HepG2 (cell line): Measurements from ENCODE around the gene OR51D1. TPM values are rescaled to one million over a fixed set of nuclear protein-coding genes. Genes with fewer than 3 reads are reported as not detected.

Experiments
- ATAC-seq: fragments of 200-7000 bp; cut with Tn5 transposase; 3 replicates; pipeline ENCODE4 v1.9.1; 2020; ENCODE audit warnings: mild to moderate bottlenecking, moderate library complexity
- BruUV-seq: library from RNA; stranded (reverse); fragments of 400-500 nt; replicated peaks from 2 replicates; lab custom pipeline; 2021; lab: Mats Ljungman, UMichigan
- CTCF ChIA-PET: fragments of 300-600 bp; formaldehyde crosslinking; extraction: SDS; loops from one replicate; lab custom pipeline; 2021; ENCODE audit warnings: low total read pairs, inconsistent platforms, low intra/inter-chr PET ratio; lab: Yijun Ruan, JAX
- POLR2A ChIA-PET: fragments of 350-600 bp; sonication (Branson Sonifier 250); formaldehyde crosslinking; loops from one replicate; lab custom pipeline; 2020; ENCODE audit warnings: antibody characterized with exemption, inconsistent platforms; lab: Yijun Ruan, JAX
- DNase-seq: peaks from one replicate; pipeline ENCODE4 v3.0.0-alpha.2; 2015; ENCODE audit warnings: low spot score
- FAIRE-seq: peaks from 3 replicates; lab custom pipeline; 2011; peaks lifted over from hg19 to GRCh38; lab: Jason Lieb, UNC
- H2AFZ ChIP-seq: one replicate; pipeline ENCODE4 v1.6.1; 2011; ENCODE audit warnings: low read length, inconsistent platforms
- H3K27ac ChIP-seq: fragments of 300-600 bp; 3 replicates; pipeline ENCODE4 v1.8.0; 2011; ENCODE audit warnings: mixed run types, mild to moderate bottlenecking, mixed read lengths, low read length, inconsistent platforms; ENCODE audit not compliant: insufficient read depth; ENCODE audit errors: extremely low read length
- H3K27me3 ChIP-seq, 2 experiments: fragments of 200-600 bp in 1 of 2; 2 replicates in 1 of 2; 3 replicates in 1 of 2; pipeline versions ENCODE4 v1.6.0 to v1.8.0; 2011; ENCODE audit warnings: low read length in 2 of 2, mild to moderate bottlenecking in 2 of 2, moderate library complexity in 2 of 2, inconsistent platforms in 1 of 2; ENCODE audit not compliant: insufficient read depth in 2 of 2, control insufficient read depth in 1 of 2
- H3K36me3 ChIP-seq, 2 experiments: fragments of 200-600 bp in 1 of 2; replicated peaks in 1 of 2; 2 replicates in 1 of 2; 3 replicates in 1 of 2; pipeline versions ENCODE4 v1.5.1 to v1.8.0; 2011; ENCODE audit warnings: low read length in 2 of 2, inconsistent platforms in 1 of 2; ENCODE audit not compliant: insufficient read depth in 2 of 2, control insufficient read depth in 1 of 2
- H3K4me1 ChIP-seq: 2 replicates; pipeline ENCODE4 v1.5.1; 2012; ENCODE audit warnings: low read length, inconsistent platforms; ENCODE audit not compliant: insufficient read depth
- H3K4me2 ChIP-seq: 2 replicates; pipeline ENCODE4 v1.6.0; 2011; ENCODE audit warnings: low read depth, low read length, inconsistent platforms
- H3K4me3 ChIP-seq, 3 experiments: fragments of 200-600 bp in 1 of 3; sonication (generic), shearing (Covaris generic) in 1 of 3; replicated peaks in 1 of 3; 2 replicates each; pipeline ENCODE4 v1.5.1; 2011 to 2016; ENCODE audit warnings: low read length in 3 of 3, inconsistent platforms in 2 of 3, low read depth in 2 of 3, mild to moderate bottlenecking in 2 of 3, control low read depth in 1 of 3, mixed read lengths in 1 of 3; ENCODE audit not compliant: insufficient read depth in 1 of 3
- H3K79me2 ChIP-seq: one replicate; pipeline ENCODE4 v1.6.1; 2011; ENCODE audit warnings: low read length, inconsistent platforms; ENCODE audit not compliant: insufficient read depth
- H3K9ac ChIP-seq: 2 replicates; pipeline ENCODE4 v1.6.0; 2011; ENCODE audit warnings: mild to moderate bottlenecking, low read depth, low read length, inconsistent platforms; ENCODE audit not compliant: insufficient read depth
- H3K9me3 ChIP-seq: 2 replicates; pipeline ENCODE4 v1.5.1; 2012; ENCODE audit warnings: mild to moderate bottlenecking, low read length
- H4K20me1 ChIP-seq: 2 replicates; pipeline ENCODE4 v1.6.0; 2011; ENCODE audit warnings: inconsistent platforms, mild to moderate bottlenecking, low read length, moderate library complexity; ENCODE audit not compliant: insufficient read depth
- CREB1 ChIP-seq, 2 experiments: fragments of 450-650 bp in 1 of 2; IDR thresholded peaks; 2 replicates each; pipeline ENCODE4 v1.6.1; 2016 to 2017; ENCODE audit warnings: control low read depth in 1 of 2, mild to moderate bottlenecking in 1 of 2, missing compliant biosample characterization in 1 of 2, missing genetic modification characterization in 1 of 2
- KAT2B ChIP-seq: fragments of 150-350 bp; IDR thresholded peaks from 2 replicates; pipeline ENCODE4 v1.6.1; 2014; ENCODE audit warnings: low read depth, low read length, borderline replicate concordance
- ZNF501 ChIP-seq: sonication (generic); formaldehyde crosslinking; IDR thresholded peaks from 2 replicates; pipeline ENCODE4 v1.5.1; 2020; ENCODE audit warnings: mild to moderate bottlenecking, moderate library complexity, missing genetic modification reagents
- WGBS: methylation state at CpG from one replicate; pipeline ENCODE4 v1.1.6; 2017; ENCODE audit warnings: low lambda C conversion rate; 5-methylcytosine and 5-hydroxymethylcytosine counted together
- in situ Hi-C: cut with HindIII; loops from 2 replicates; pipeline ENCODE4 v1.10.0; 2017; ENCODE audit warnings: low pct_unique_long_range_greater_than_20kb; ENCODE audit not compliant: extremely low pct_ligation_motif_present
- intact Hi-C: fragments of 100-400 bp; cut with micrococcal nuclease; formaldehyde crosslinking; loops from one replicate; pipeline ENCODE4 v1.10.0; 2022; ENCODE audit not compliant: unreplicated experiment
- polyA plus RNA-seq, 8 experiments: library from polyadenylated mRNA; depleted of rRNA in 3 of 8; stranded (reverse) in 7 of 8; unstranded in 1 of 8; fragments of >200 nt; fragmentation: Illumina TruSeq in 4 of 8; extraction: Trizol in 4 of 8; gene quantifications; 2 replicates each; pipeline versions ENCODE4 v1.2.1 to v1.2.3, GENCODE V29; 2011 to 2016; ENCODE audit warnings: low read depth in 4 of 8, missing spikeins in 1 of 8, mixed read lengths in 1 of 8; ENCODE audit not compliant: insufficient read depth in 1 of 8
- total RNA-seq, 5 experiments: library from RNA; depleted of rRNA; stranded (reverse); fragments of >200 nt; fragmentation: Illumina TruSeq; extraction: Trizol; gene quantifications; 2 replicates each; pipeline ENCODE4 v1.2.3, GENCODE V29; 2016; ENCODE audit warnings: low read depth in 1 of 5
- TF ChIP-seq, protein P1 (sequence below): sonication (generic); formaldehyde crosslinking; conservative IDR thresholded peaks from 2 replicates; pipeline ENCODE4 v1.4.0; 2020; ENCODE audit warnings: missing genetic modification reagents
- TF ChIP-seq, protein P2 (sequence below), 2 experiments: sonication (generic) in 1 of 2; formaldehyde crosslinking in 1 of 2; IDR thresholded peaks; 2 replicates each; pipeline versions ENCODE4 v1.6.1 to v1.9.0; 2014 to 2022; ENCODE audit warnings: antibody characterized with exemption in 1 of 2, borderline replicate concordance in 1 of 2, inconsistent platforms in 1 of 2, low read depth in 1 of 2, missing genetic modification reagents in 1 of 2

The OR51D1 gene
- total and polyA plus RNA-seq, 2 of the 13 experiments (the other 11 are each of a cell fraction or from before 2014, with no cell fraction given): not detected

DNA sequence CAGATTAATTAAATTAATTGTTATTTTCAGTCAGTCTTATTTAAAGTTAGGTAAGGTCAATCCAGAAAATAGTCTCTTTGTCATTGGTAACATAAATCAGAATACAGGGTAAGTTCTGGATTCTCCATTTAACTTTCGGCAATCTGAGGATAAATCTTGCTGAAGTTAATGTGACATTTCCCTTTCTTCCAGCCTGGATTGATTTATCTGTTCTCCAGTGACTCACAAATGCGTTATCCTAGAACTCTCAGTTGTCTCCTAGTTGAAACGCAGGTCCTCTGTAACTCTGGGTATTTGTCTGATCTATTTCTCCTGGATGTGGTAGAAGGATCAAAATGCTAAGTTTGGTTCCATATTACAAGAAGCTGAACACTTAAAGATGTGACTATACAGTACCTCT is 27.5 kb downstream of the OR51D1 start:
- Histone ChIP-seq H3K36me3 (no peaks in the 10 kb centered on the region), H3K4me2 (no peak overlapping the region), H2AFZ (no peak overlapping the region), H3K27me3 (no peaks in the 10 kb centered on the region; a peak in 1 of 5 replicates), H3K9me3 (no peaks in the 10 kb centered on the region), H3K9ac (no peak overlapping the region), H4K20me1 (no peaks in the 10 kb centered on the region), H3K79me2 (no peaks in the 10 kb centered on the region), H3K27ac (no peak overlapping the region), H3K4me1 (no peaks in the 10 kb centered on the region), H3K4me3 (no peak overlapping the region)
- CTCF ChIA-PET: no interaction called here
- WGBS: 4% methylated on average over 3 of the region's 3 CpGs
- FAIRE-seq (no peak), ATAC-seq (no peak), DNase-seq (no peak)
- intact Hi-C loops: no loop called here
- TF ChIP-seq ZNF501: no peak
- TF ChIP-seq CREB1 (IDR thresholded peaks at IDR 0.05): no peak
- no peak for TF ChIP-seq CREB1 (CRISPR knock-in tag; IDR thresholded peaks at IDR 0.05)
- TF ChIP-seq, protein P1, sequence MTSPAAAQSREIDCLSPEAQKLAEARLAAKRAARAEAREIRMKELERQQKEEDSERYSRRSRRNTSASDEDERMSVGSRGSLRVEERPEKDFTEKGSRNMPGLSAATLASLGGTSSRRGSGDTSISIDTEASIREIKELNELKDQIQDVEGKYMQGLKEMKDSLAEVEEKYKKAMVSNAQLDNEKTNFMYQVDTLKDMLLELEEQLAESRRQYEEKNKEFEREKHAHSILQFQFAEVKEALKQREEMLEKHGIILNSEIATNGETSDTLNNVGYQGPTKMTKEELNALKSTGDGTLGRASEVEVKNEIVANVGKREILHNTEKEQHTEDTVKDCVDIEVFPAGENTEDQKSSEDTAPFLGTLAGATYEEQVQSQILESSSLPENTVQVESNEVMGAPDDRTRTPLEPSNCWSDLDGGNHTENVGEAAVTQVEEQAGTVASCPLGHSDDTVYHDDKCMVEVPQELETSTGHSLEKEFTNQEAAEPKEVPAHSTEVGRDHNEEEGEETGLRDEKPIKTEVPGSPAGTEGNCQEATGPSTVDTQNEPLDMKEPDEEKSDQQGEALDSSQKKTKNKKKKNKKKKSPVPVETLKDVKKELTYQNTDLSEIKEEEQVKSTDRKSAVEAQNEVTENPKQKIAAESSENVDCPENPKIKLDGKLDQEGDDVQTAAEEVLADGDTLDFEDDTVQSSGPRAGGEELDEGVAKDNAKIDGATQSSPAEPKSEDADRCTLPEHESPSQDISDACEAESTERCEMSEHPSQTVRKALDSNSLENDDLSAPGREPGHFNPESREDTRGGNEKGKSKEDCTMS (CRISPR knock-in tag): no peak
- no peak for TF ChIP-seq KAT2B
- TF ChIP-seq, protein P2, sequence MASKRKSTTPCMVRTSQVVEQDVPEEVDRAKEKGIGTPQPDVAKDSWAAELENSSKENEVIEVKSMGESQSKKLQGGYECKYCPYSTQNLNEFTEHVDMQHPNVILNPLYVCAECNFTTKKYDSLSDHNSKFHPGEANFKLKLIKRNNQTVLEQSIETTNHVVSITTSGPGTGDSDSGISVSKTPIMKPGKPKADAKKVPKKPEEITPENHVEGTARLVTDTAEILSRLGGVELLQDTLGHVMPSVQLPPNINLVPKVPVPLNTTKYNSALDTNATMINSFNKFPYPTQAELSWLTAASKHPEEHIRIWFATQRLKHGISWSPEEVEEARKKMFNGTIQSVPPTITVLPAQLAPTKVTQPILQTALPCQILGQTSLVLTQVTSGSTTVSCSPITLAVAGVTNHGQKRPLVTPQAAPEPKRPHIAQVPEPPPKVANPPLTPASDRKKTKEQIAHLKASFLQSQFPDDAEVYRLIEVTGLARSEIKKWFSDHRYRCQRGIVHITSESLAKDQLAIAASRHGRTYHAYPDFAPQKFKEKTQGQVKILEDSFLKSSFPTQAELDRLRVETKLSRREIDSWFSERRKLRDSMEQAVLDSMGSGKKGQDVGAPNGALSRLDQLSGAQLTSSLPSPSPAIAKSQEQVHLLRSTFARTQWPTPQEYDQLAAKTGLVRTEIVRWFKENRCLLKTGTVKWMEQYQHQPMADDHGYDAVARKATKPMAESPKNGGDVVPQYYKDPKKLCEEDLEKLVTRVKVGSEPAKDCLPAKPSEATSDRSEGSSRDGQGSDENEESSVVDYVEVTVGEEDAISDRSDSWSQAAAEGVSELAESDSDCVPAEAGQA (IDR thresholded peaks at IDR 0.05; ENCODE audit: low read depth): no peak
- TF ChIP-seq, protein P2 (CRISPR knock-in tag; IDR thresholded peaks at IDR 0.05; ENCODE audit: borderline replicate concordance): no peak
- POLR2A ChIA-PET: no interaction called here
- no TSS peak for BruUV-seq
- in situ Hi-C loops: no loop called here
